ENCODE results near the gene SIRT6.

DNA sequence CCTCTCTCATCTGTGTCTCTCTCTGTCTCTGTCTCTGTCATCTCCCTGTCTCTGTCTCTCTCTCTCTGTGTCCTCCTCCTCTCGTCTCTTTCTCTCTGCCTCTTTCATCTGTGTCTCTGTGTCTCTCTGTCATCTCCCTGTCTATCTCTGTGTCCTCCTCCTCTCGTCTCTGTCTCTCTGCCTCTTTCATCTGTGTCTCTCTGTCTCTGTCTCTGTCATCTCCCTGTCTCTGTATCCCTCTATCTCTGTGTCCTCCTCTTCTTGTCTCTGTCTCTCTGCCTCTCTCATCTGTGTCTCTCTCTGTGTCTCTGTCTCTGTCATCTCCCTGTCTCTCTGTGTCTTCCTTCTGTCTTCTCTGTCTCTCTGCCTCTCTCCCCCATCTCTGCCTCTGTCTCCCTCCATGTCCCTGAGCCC is 46.4 kb upstream of the SIRT6 start:
- TF ChIP-seq, protein P1, sequence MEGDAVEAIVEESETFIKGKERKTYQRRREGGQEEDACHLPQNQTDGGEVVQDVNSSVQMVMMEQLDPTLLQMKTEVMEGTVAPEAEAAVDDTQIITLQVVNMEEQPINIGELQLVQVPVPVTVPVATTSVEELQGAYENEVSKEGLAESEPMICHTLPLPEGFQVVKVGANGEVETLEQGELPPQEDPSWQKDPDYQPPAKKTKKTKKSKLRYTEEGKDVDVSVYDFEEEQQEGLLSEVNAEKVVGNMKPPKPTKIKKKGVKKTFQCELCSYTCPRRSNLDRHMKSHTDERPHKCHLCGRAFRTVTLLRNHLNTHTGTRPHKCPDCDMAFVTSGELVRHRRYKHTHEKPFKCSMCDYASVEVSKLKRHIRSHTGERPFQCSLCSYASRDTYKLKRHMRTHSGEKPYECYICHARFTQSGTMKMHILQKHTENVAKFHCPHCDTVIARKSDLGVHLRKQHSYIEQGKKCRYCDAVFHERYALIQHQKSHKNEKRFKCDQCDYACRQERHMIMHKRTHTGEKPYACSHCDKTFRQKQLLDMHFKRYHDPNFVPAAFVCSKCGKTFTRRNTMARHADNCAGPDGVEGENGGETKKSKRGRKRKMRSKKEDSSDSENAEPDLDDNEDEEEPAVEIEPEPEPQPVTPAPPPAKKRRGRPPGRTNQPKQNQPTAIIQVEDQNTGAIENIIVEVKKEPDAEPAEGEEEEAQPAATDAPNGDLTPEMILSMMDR (IDR thresholded peaks at IDR 0.05): no peak
- no peak for TF ChIP-seq POLR2A (IDR thresholded peaks at IDR 0.05)
